PC-9 (cell line): ENCODE results near the gene IL1R1. TPM values are rescaled to one million over a fixed set of nuclear protein-coding genes. Genes with fewer than 3 reads are reported as not detected.

Experiments used
- BruUV-seq: library from RNA; stranded (reverse); fragments of 400-500 nt; replicated peaks from 2 replicates; lab custom pipeline; 2021; lab: Mats Ljungman, UMichigan
- CTCF ChIA-PET: fragments of 300-600 bp; sonication (Branson Sonifier 250); formaldehyde crosslinking; loops from one replicate; lab custom pipeline; 2022; ENCODE audit warnings: antibody characterized with exemption; lab: Charles Lee
- POLR2A ChIA-PET: fragments of 300-600 bp; sonication (Branson Sonifier 250); formaldehyde crosslinking; loops from one replicate; lab custom pipeline; 2022; ENCODE audit warnings: antibody characterized with exemption; ENCODE audit not compliant: unreplicated experiment; lab: Charles Lee
- DNase-seq, 2 experiments: peaks; one replicate each; pipeline versions ENCODE4 v3.0.0 to v3.0.0-alpha.2; 2015 to 2022; ENCODE audit warnings: mixed read lengths in 1 of 2
- H2AFZ ChIP-seq: fragments of 200-600 bp; sonication (generic); 2 replicates; pipeline ENCODE4 v1.8.1; 2017; ENCODE audit warnings: antibody characterized with exemption
- H3F3A ChIP-seq: fragments of 200-600 bp; sonication (generic); 2 replicates; pipeline ENCODE4 v1.8.1; 2017; ENCODE audit warnings: antibody characterized with exemption, mild to moderate bottlenecking, low read depth; ENCODE audit not compliant: insufficient read depth
- H3K27ac ChIP-seq: fragments of 200-600 bp; sonication (generic); 2 replicates; pipeline ENCODE4 v1.6.1; 2016; ENCODE audit warnings: mixed run types
- H3K27me3 ChIP-seq: fragments of 200-600 bp; sonication (generic); 2 replicates; pipeline ENCODE4 v1.6.1; 2016; ENCODE audit warnings: low read depth, mixed run types; ENCODE audit not compliant: insufficient read depth
- H3K36me3 ChIP-seq: fragments of 200-600 bp; sonication (generic); 2 replicates; pipeline ENCODE4 v1.6.1; 2016; ENCODE audit warnings: low read depth, mixed run types
- H3K4me1 ChIP-seq: fragments of 200-600 bp; sonication (generic); replicated peaks from 2 replicates; pipeline ENCODE4 v1.6.1; 2016; ENCODE audit warnings: mixed run types; ENCODE audit not compliant: insufficient read depth
- H3K4me2 ChIP-seq: fragments of 200-600 bp; sonication (generic); 2 replicates; pipeline ENCODE4 v1.6.1; 2017; ENCODE audit warnings: mixed run types
- H3K4me3 ChIP-seq: fragments of 200-600 bp; sonication (generic); 2 replicates; pipeline ENCODE4 v1.6.1; 2016; ENCODE audit warnings: mixed run types
- H3K79me2 ChIP-seq: fragments of 200-600 bp; sonication (generic); 2 replicates; pipeline ENCODE4 v1.6.1; 2017; ENCODE audit warnings: low read depth, mixed run types
- H3K9me2 ChIP-seq: fragments of 200-600 bp; sonication (generic); 2 replicates; pipeline ENCODE4 v1.8.1; 2017; ENCODE audit warnings: mild to moderate bottlenecking; ENCODE audit not compliant: insufficient read depth
- H3K9me3 ChIP-seq: fragments of 200-600 bp; sonication (generic); 2 replicates; pipeline ENCODE4 v1.8.1; 2016; ENCODE audit warnings: low read depth; ENCODE audit not compliant: insufficient read depth
- H4K20me1 ChIP-seq: fragments of 200-600 bp; sonication (generic); 2 replicates; pipeline ENCODE4 v1.8.1; 2017; ENCODE audit not compliant: insufficient read depth
- CTCF ChIP-seq: fragments of 200-600 bp; sonication (generic); conservative IDR thresholded peaks from 2 replicates; pipeline ENCODE4 v1.6.1; 2017; ENCODE audit warnings: mixed run types, antibody characterized with exemption, mild to moderate bottlenecking, moderate library complexity
- EZH2 ChIP-seq: fragments of 200-600 bp; sonication (generic); IDR thresholded peaks from 2 replicates; pipeline ENCODE4 v1.8.0; 2017; ENCODE audit warnings: antibody characterized with exemption, low read depth
- intact Hi-C: fragments of 100-400 bp; cut with micrococcal nuclease; formaldehyde crosslinking; loops from one replicate; pipeline ENCODE4 v1.10.0; 2022; ENCODE audit not compliant: unreplicated experiment
- total RNA-seq: library from RNA; stranded (reverse); gene quantifications from 2 replicates; pipeline ENCODE4 v1.2.3, GENCODE V29; 2021

IL1R1 gene
- total RNA-seq, 1 experiment from 2014 or later, result 6.5 TPM

- no peak overlapping the region for H2AFZ ChIP-seq
- no peaks in the 10 kb centered on the region for H4K20me1 ChIP-seq
- H3K27ac ChIP-seq, result no peak overlapping the region
- H3K4me3 ChIP-seq, result no peak overlapping the region
- 0 out of 2 replicates have a peak, but pooled peaks cover 6% of the 10 kb centered on the region for H3K9me3 ChIP-seq
- peaks cover 37% of the 10 kb centered on the region for H3F3A ChIP-seq
- H3K4me1 ChIP-seq, result peaks cover 44% of the 10 kb centered on the region
- no peak for DNase-seq
- BruUV-seq, result no TSS peak
- ChIA-PET POLR2A (no interaction called here), CTCF (no interaction called here)
- no peak for TF ChIP-seq EZH2
- H3K9me2 ChIP-seq, result no peaks in the 10 kb centered on the region
- intact Hi-C loops, result no loop called here
- no peaks in the 10 kb centered on the region for H3K27me3 ChIP-seq
- no peak overlapping the region for H3K4me2 ChIP-seq
- no peaks in the 10 kb centered on the region for H3K79me2 ChIP-seq
- H3K36me3 ChIP-seq, result no peaks in the 10 kb centered on the region
These were observed 46.4 kb upstream of the IL1R1 start for GRCh38 chr2:102096103-102096502.

- Histone ChIP-seq H3F3A (peaks cover 43% of the 10 kb centered on the region), H3K36me3 (no peaks in the 10 kb centered on the region), H3K9me3 (0 out of 2 replicates have a peak, but pooled peaks cover 6% of the 10 kb centered on the region), H2AFZ (no peak overlapping the region), H3K27ac (no peak overlapping the region), H3K4me3 (no peak overlapping the region), H3K4me2 (peak overlapping the region; percentile 61; the same call in 1 of the 2 replicates), H3K27me3 (no peaks in the 10 kb centered on the region), H3K9me2 (no peaks in the 10 kb centered on the region), H4K20me1 (no peaks in the 10 kb centered on the region), H3K4me1 (peaks cover 55% of the 10 kb centered on the region), H3K79me2 (no peaks in the 10 kb centered on the region)
- TF ChIP-seq CTCF, result no peak
- TF ChIP-seq EZH2, result no peak
- ChIA-PET CTCF (interaction anchor here (0.6 kb wide), 1 partner anchor 59 kb away, joined by 3 read pairs; no protein-coding TSS in a partner anchor), POLR2A (interaction anchor here (0.6 to 0.7 kb wide), 2 partner anchors 23 to 144 kb away, joined by 3 to 4 read pairs; no protein-coding TSS in a partner anchor)
- peak in 1 of 2 experiments; percentile 58 for DNase-seq
- intact Hi-C loops, result no loop called here
- BruUV-seq, result no TSS peak
These were observed 43.8 kb upstream of the IL1R1 start for GRCh38 chr2:102098756-102099155.

GRCh38 chr2:102099536-102100298 lies 42.8 kb upstream of the IL1R1 start:
- Histone ChIP-seq H3K4me1 (peaks cover 53% of the 10 kb centered on the region), H3K36me3 (no peaks in the 10 kb centered on the region), H3K9me2 (no peaks in the 10 kb centered on the region), H2AFZ (no peak overlapping the region), H3K4me3 (no peak overlapping the region), H3K79me2 (no peaks in the 10 kb centered on the region), H4K20me1 (no peaks in the 10 kb centered on the region), H3K27me3 (no peaks in the 10 kb centered on the region), H3K4me2 (peak overlapping the region; percentile 61), H3K9me3 (0 out of 2 replicates have a peak, but pooled peaks cover 6% of the 10 kb centered on the region), H3K27ac (peak overlapping the region; percentile 84), H3F3A (peaks cover 43% of the 10 kb centered on the region)
- peak; percentile 51 to 77 for DNase-seq
- CTCF ChIA-PET, result interaction anchor here (0.6 kb wide), 1 partner anchor 58 kb away, joined by 3 read pairs; no protein-coding TSS in a partner anchor
- no TSS peak for BruUV-seq
- intact Hi-C loops, result loop anchor here (1.0 to 2.0 kb wide), 2 partner anchors 29 to 78 kb away; no protein-coding TSS in a partner anchor
- POLR2A ChIA-PET, result interaction anchor here (0.6 kb wide), 1 partner anchor 13 kb away, joined by 4 read pairs; no protein-coding TSS in a partner anchor
- TF ChIP-seq EZH2 (no peak), CTCF (no peak)
